Glomerular visceral epithelial cell (primary cell): Measurements from ENCODE around the gene FGF1.

ENCODE experiments used
- DNase-seq: peaks from one replicate; pipeline ENCODE4 v3.0.0-alpha.2; 2016; ENCODE audit errors: extremely low spot score

The FGF1 gene

DNA sequence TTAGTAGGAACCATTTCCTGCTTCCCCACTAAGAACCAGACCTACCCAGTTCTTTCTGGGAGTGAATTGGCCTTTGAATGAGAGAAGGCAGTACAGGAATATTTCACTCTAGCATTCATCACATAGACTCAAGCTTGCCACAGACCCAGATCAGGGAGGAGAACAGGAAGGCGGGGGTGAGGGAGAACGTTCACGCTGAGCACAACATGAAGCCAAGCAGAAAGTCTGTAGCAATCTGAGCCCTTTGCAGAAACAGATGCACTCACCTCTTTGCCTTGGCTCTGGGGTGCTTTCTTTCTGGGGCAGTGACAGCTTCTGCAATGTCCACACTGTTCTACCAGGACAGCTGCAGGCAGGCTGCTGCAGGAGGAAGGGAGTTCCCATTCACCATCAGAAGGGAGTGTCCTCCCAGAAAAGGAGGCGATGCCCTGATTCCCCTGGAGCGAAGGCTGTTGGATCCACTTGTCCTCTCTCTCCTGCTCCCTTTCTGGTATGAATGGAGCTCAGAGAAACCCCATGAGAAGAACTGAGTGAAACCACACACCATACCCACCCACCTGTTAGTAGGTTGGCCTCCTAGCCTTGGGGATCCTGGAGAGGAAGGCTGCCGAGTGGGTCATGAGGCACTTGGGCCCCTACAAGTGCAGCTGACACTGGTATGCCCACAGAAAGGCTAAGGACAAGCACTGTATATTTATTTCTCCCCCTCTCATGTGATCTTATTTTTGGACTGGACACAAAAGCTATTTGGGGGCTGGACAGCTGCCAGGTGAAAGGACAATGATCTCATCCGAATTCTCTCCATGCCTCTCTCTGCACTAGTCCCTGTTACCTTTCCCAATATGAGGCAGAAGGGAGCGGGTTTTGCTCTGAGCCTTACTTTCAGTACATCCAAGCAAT, 11.7 kb upstream of the FGF1 start:
- DNase-seq: peak; percentile 50

DNA sequence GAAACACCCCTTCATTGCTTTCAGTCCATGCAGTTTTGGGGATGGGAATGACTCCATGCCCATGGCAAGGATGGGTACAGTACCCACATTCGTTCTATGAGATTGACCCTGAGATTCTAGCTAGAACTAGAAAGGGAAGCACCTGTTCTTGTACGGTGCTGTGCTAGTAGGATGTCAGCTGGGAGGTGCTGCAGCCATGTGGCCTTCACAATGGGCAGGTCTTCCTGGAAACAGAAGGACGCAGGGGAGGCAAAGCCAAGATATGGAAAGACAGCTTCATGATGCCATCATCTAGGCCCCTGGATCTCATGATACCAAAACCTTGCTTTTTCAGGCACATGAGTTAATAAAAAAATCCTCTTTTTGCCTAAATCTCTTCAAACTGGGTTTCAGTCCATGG, 10.5 kb upstream of the FGF1 start:
- DNase-seq: no peak

GRCh38 chr5:142694092-142694856, 8.4 kb upstream of the FGF1 start:
- DNase-seq: no peak

- no peak for DNase-seq
These were observed 6.5 kb upstream of the FGF1 start for GRCh38 chr5:142692321-142692894.

DNA sequence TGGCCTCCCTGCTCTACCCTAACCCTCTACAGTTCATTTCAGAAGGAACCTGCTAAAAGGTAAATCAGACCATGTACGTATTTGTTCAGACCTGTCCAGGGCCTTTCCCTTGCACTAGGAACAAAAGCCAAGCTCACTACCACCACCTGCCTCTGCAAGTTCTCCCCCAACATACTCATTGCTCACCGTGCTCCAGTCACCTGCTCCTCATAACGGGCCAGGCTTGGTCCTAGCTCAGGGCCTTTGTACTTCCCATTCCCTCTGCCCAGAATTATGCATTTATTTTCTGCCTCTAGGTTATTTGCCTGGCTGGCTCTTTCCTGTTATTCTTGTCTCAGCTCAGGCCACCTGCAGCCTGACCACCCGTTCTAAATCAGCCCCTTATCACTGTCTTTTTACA, 4.8 kb upstream of the FGF1 start:
- no peak for DNase-seq

- no peak for DNase-seq
These were observed 3.2 kb upstream of the FGF1 start for GRCh38 chr5:142689081-142689480.

- DNase-seq: no peak
These were observed 2.5 kb upstream of the FGF1 start for GRCh38 chr5:142688281-142688989.

DNA sequence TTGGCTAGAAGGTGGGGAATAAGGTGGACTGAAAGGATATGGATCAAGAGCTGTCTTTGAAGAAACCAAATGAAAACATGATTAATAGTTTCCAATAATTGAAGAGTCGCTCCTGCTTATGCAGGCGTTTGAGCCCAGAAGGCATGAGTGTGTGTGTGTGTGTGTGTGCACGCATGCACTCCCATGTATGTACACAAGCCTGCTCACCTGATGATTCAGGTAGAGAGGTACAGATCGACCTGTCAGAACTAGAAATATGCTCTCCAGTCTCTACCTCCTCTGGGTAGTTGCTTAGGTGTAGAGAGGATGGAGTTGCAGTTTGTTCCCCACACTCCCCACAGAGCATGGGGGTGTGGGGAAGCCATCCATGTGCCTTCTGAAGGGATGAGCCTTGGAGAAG, 1.1 kb upstream of the FGF1 start:
- no peak for DNase-seq

- peak; percentile 40 for DNase-seq
These were observed 382 bp upstream of the FGF1 start for GRCh38 chr5:142686210-142686734.

GRCh38 chr5:142684508-142685041, 1.3 kb downstream of the FGF1 start:
- DNase-seq: no peak

GRCh38 chr5:142683881-142684505, 1.9 kb downstream of the FGF1 start:
- no peak for DNase-seq

GRCh38 chr5:142683116-142683515, 2.8 kb downstream of the FGF1 start:
- no peak for DNase-seq

DNA sequence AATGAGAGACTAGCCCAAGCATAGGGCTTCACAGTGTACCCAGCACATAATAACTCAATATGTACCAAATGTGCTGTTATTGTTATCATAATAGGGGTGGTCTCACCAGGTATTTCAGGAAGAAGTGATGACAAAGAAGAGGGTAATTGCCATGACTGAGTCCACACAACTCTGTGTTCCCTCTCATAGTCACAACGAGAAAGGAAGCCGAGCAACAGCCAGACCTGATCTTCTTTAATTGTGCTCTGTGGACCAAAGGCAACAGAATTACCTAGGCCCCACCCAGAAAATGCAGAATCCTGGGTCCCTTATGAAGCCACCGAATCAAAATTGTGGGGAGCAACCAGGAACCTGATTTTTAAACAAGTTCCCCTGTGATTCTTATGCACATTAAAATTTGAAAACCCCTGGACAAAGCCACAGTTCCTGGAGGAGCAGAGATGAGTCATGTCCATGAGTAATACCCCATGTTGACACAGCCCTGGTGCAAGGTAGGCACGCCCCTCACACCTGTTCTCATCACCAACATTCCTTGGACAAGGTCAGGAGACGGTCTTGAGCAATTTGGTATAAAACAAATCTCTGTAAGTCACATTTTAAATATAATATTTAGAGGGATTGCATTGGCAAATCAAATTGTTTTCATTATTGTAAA, 5.2 kb downstream of the FGF1 start:
- peak; percentile 78 for DNase-seq

DNA sequence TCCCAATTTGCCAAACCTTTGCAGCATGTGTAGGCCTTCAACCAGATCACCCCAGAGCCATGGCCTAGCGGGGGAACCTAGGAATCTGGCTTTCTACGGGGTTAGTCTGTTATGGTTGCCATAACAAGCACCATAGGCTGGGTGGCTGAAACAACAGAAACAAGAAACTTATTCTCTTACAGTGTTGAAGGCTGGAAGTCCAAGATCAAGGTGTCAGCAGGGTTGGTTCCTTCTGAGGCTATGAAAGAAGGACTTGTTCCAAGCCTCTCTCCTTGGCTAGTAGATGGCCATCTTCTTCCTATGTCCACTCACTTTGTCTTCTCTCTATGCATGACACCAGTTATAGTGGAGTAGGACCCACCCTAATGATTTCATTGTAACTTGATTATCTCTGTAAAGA, 6.1 kb downstream of the FGF1 start:
- no peak for DNase-seq

GRCh38 chr5:142678529-142678928, 7.4 kb downstream of the FGF1 start:
- DNase-seq: no peak

GRCh38 chr5:142677198-142677597, 8.7 kb downstream of the FGF1 start:
- DNase-seq: no peak

GRCh38 chr5:142676318-142676717, 9.6 kb downstream of the FGF1 start:
- no peak for DNase-seq

- DNase-seq: peak; percentile 60
These were observed 11.1 kb downstream of the FGF1 start for GRCh38 chr5:142674531-142675469.

DNA sequence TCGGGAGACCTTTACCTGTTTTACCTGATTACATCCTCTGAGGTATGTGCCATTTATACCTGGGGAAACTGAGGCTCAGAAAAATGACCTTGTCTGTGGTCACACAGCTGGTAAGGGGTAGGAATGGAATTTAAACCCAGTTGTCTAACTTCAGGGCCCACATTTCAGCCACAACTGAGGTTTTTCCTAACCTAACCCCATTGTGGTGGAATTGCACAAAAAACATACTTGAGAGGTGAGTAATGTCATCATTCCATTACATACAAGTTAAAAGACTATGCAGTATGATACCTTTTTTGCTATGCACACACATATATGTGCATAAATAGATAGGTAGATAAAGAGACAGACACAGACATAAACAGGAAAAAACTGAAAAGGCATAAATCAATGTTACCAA, 14.1 kb downstream of the FGF1 start:
- DNase-seq: peak; percentile 66
